ENCODE measurements around the gene NMD3. TPM values are rescaled to one million over a fixed set of nuclear protein-coding genes. Genes with fewer than 3 reads are reported as not detected.
"Not testable (repeated sequence)": the region's sequence is repeated elsewhere in the genome, so short reads cannot be mapped to it uniquely, and the experiment has no call there.

The NMD3 gene
- total RNA-seq, 1 donor from 2014 or later = 64.3 TPM

DNA sequence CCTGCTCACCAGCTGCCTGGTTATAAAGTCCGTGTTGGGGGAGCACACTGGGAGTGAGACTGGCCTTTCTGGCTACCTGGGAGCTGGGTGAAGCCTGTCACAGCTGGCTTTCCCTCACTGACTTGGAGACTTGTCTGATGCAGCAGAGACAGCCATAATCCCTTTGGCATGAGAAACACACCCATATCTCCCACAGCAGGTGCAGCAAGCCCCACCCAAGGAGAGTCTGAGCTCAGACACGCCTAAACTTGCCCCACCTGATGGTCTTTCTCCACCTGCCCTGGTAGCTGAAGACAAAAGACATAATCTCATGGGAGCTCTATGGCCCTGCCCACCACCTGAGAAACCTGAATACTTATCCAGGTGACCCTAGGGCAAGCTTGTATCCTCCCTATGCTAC lies 54.8 kb downstream of the NMD3 start:
- DNase-seq (ENCODE audit: low spot score) = peak; percentile 15

DNA sequence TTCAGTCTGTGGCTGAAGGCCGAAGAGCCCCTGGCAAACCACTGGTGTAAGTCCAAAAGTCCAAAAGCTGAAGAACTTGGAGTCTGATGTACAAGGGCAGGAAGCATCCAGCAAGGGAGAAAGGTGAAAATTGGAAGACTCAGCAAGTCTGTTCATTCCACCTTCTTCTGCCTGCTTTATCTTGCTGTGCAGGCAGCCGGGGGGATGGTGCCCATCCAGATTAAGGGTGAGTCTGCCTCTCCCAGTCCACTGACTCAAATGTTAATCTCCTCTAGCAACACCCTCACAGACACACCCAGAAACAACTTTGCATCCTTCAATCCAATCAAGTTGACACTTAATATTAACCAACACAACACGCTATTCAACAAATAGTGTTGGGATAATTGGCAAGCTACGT lies 61.3 kb downstream of the NMD3 start:
- not testable (repeated sequence) for DNase-seq (ENCODE audit: low spot score)

- DNase-seq (ENCODE audit: low spot score) = no peak
Measured at GRCh38 chr3:161284989-161285388, 63.9 kb downstream of the NMD3 start.

DNA sequence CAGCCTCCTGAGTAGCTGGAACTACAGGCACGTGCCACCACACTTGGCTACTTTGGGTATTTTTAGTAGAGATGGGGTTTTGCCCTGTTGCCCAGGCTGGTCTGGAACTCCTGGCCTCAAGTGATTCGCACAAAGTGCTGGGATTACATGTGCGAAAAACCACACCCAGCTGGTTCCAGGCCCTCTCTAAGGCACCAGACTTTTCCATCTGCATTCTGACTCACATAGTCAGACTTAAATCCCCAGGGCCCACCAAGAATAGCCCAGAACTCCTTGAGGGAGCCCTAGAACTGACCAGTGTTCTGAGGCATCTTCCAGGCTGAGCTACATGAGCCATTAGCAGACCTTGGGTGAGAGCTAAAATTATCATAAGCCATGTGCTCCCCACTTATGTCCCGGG lies 68.1 kb downstream of the NMD3 start:
- no peak for DNase-seq (ENCODE audit: low spot score)

DNA sequence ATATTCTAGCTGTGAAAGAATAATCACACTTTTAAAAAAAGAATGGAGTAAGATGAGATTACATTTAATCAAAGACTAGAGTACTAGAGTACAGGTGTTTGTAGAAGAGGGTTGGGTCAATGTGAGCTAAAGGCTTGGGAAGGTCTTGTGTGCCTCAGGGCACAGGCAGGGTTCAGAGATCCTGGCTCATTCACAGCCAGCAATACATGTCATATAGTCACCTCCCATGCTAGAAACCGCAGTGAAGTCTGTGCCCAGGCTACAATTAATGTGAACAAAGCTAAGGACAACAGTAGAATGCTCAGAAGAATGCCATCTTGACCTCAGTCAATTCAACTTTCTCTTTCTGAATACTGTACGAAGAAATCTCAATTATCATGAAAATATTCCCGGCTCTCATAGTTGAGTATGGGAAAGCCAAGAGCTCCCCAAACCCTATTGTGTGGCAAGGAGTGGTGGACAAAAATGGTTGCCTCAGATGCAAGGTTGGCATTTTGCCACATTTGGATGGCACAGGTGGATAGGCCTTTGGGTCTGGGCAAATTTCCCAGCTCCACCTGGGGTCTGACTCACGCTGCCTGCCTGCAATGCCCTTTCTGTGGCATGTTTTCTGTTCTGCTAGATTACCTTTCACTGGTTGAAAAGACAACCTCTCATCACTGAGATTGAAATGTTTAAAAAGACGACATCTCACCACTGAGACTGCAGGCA lies 70.2 kb downstream of the NMD3 start:
- no peak for DNase-seq (ENCODE audit: low spot score)

GRCh38 chr3:161293381-161293780 lies 72.3 kb downstream of the NMD3 start:
- no peak for DNase-seq (ENCODE audit: low spot score)

DNA sequence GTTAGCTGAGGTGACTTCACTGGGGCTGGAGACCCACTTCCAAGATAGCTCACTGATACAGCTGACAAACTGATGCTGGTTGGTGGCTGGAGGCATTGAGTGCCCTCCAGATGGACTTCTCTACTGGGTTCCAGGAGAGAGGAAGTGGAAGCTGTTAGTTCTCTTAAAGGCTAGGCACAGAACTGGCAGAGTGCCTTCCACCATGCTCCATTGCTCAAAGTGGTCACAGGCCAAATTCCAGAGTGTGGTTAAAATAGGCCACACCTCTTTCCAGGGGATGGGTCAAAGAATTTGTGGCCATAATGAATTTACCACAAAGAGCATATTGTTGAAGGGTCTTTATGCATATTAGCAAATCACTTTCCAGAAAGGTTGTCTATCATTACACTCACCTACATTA lies 74.2 kb downstream of the NMD3 start:
- no peak for DNase-seq (ENCODE audit: low spot score)

DNA sequence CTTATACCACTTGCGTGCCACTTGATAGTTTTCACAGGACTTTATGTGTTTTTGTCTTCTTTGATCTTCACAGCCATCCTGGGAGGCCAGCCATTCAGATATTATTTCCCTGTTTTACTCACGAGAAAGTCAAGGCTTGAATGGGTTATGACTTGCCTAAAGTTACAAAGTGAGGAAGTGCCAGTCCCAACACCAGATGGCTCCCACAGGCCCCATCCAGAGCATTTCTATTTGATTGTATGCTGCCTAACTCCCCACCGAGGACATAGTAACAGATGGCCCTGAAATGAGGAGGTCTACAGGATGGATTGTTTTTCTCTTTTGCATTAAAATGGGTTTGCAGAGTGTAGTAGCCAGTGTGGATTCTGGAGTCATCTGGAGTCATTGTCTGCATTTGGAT lies 75.7 kb downstream of the NMD3 start:
- DNase-seq (ENCODE audit: low spot score) = no peak

Other genes starting within 250 kb of the NMD3 start
- 18.3 TPM for gene B3GALNT1, start 116.0 kb upstream of the NMD3 start, total RNA-seq (ENCODE audit: insufficient read depth, low replicate concordance)
- 2.2 TPM for gene SPTSSB, start 150.2 kb downstream of the NMD3 start, total RNA-seq (ENCODE audit: insufficient read depth, low replicate concordance)

Measured in umbilical cord (tissue), 2 donors.